Loucy (cell line): ENCODE data around the gene PARP12.

Experiments
- H2AFZ ChIP-seq: fragments of 200-600 bp; sonication (generic); 2 replicates; pipeline ENCODE4 v1.6.0; 2016; ENCODE audit warnings: antibody characterized with exemption, mild to moderate bottlenecking, low read length, moderate library complexity
- H3F3A ChIP-seq: fragments of 200-600 bp; 2 replicates; pipeline ENCODE4 v1.6.0; 2016; ENCODE audit warnings: antibody characterized with exemption, low read depth, mild to moderate bottlenecking
- H3K27me3 ChIP-seq: fragments of 200-600 bp; sonication (generic); 2 replicates; pipeline ENCODE4 v1.6.1; 2014; ENCODE audit warnings: low read length, mild to moderate bottlenecking; ENCODE audit not compliant: insufficient read depth, poor library complexity, severe bottlenecking
- H3K36me3 ChIP-seq: fragments of 200-600 bp; sonication (generic); 2 replicates; pipeline ENCODE4 v1.6.1; 2016; ENCODE audit warnings: low read length; ENCODE audit not compliant: insufficient read depth
- H3K4me1 ChIP-seq: fragments of 200-600 bp; sonication (generic); 2 replicates; pipeline ENCODE4 v1.5.1; 2014; ENCODE audit warnings: low read length, mild to moderate bottlenecking; ENCODE audit not compliant: insufficient read depth, poor library complexity, severe bottlenecking
- H3K4me2 ChIP-seq: fragments of 200-600 bp; sonication (generic); 2 replicates; pipeline ENCODE4 v1.6.0; 2014; ENCODE audit warnings: antibody characterized with exemption, low read length, low read depth, mild to moderate bottlenecking; ENCODE audit not compliant: poor library complexity, severe bottlenecking
- H3K4me3 ChIP-seq: fragments of 200-600 bp; sonication (generic); 2 replicates; pipeline ENCODE4 v1.5.1; 2014; ENCODE audit warnings: low read length, mild to moderate bottlenecking, mixed read lengths; ENCODE audit not compliant: poor library complexity, severe bottlenecking
- H3K79me2 ChIP-seq: fragments of 200-600 bp; sonication (generic); 2 replicates; pipeline ENCODE4 v1.6.1; 2014; ENCODE audit warnings: low read length; ENCODE audit not compliant: insufficient read depth
- H3K9ac ChIP-seq: fragments of 200-600 bp; sonication (generic); 2 replicates; pipeline ENCODE4 v1.6.0; 2014; ENCODE audit warnings: mild to moderate bottlenecking, low read depth, low read length, moderate library complexity; ENCODE audit not compliant: poor library complexity, severe bottlenecking
- H3K9me2 ChIP-seq: fragments of 200-600 bp; sonication (generic); replicated peaks from 2 replicates; pipeline ENCODE4 v1.6.1; 2016; ENCODE audit warnings: low read depth, low read length, mixed read lengths
- H3K9me3 ChIP-seq: fragments of 200-600 bp; sonication (generic); 2 replicates; pipeline ENCODE4 v1.6.1; 2014; ENCODE audit warnings: mild to moderate bottlenecking, antibody characterized with exemption, low read length, low read depth; ENCODE audit not compliant: insufficient read depth
- H4K20me1 ChIP-seq: fragments of 200-600 bp; sonication (generic); 2 replicates; pipeline ENCODE4 v1.6.0; 2014; ENCODE audit warnings: antibody characterized with exemption, low read length, mild to moderate bottlenecking; ENCODE audit not compliant: insufficient read depth, poor library complexity, severe bottlenecking
- CTCF ChIP-seq: fragments of 200-600 bp; sonication (generic); conservative IDR thresholded peaks from 2 replicates; pipeline ENCODE4 v1.5.1; 2014; ENCODE audit warnings: mild to moderate bottlenecking, antibody characterized with exemption, low read length
- EZH2phosphoT487 ChIP-seq: fragments of 200-600 bp; IDR thresholded peaks from 2 replicates; pipeline ENCODE4 v1.6.1; 2018; ENCODE audit warnings: antibody characterized with exemption, mild to moderate bottlenecking, moderate library complexity, borderline replicate concordance

PARP12 gene

GRCh38 chr7:139981511-139981895 is 81.2 kb downstream of the PARP12 start:
- peaks cover 12% of the 10 kb centered on the region for H3K4me1 ChIP-seq
- no peaks in the 10 kb centered on the region for H3F3A ChIP-seq
- no peaks in the 10 kb centered on the region for H3K36me3 ChIP-seq
- no peak overlapping the region for H2AFZ ChIP-seq
- H3K4me2 ChIP-seq: no peak overlapping the region
- no peaks in the 10 kb centered on the region for H4K20me1 ChIP-seq
- H3K9me2 ChIP-seq: no peaks in the 10 kb centered on the region
- H3K9me3 ChIP-seq: no peaks in the 10 kb centered on the region
- H3K9ac ChIP-seq: no peak overlapping the region
- no peak overlapping the region for H3K4me3 ChIP-seq
- no peaks in the 10 kb centered on the region for H3K79me2 ChIP-seq
- no peak for TF ChIP-seq EZH2phosphoT487
- no peaks in the 10 kb centered on the region for H3K27me3 ChIP-seq

GRCh38 chr7:139976838-139977656 is 85.7 kb downstream of the PARP12 start:
- Histone ChIP-seq H3F3A (no peaks in the 10 kb centered on the region), H2AFZ (no peak overlapping the region), H3K9ac (no peak overlapping the region), H3K4me3 (no peak overlapping the region), H3K9me2 (no peaks in the 10 kb centered on the region), H3K4me1 (peaks cover 12% of the 10 kb centered on the region), H3K79me2 (no peaks in the 10 kb centered on the region), H3K9me3 (no peaks in the 10 kb centered on the region), H3K36me3 (no peaks in the 10 kb centered on the region), H3K27me3 (no peaks in the 10 kb centered on the region), H4K20me1 (no peaks in the 10 kb centered on the region), H3K4me2 (no peak overlapping the region)
- TF ChIP-seq EZH2phosphoT487: no peak
- no peak for TF ChIP-seq CTCF

GRCh38 chr7:139976055-139976837 is 86.5 kb downstream of the PARP12 start:
- no peak overlapping the region for H3K9ac ChIP-seq
- TF ChIP-seq CTCF: no peak
- TF ChIP-seq EZH2phosphoT487: no peak
- H3K9me3 ChIP-seq: no peaks in the 10 kb centered on the region
- H3K4me3 ChIP-seq: no peak overlapping the region
- peaks cover 12% of the 10 kb centered on the region for H3K4me1 ChIP-seq
- no peaks in the 10 kb centered on the region for H3F3A ChIP-seq
- H2AFZ ChIP-seq: no peak overlapping the region
- no peaks in the 10 kb centered on the region for H4K20me1 ChIP-seq
- no peaks in the 10 kb centered on the region for H3K9me2 ChIP-seq
- H3K79me2 ChIP-seq: no peaks in the 10 kb centered on the region
- no peaks in the 10 kb centered on the region for H3K36me3 ChIP-seq
- no peaks in the 10 kb centered on the region for H3K27me3 ChIP-seq
- H3K4me2 ChIP-seq: no peak overlapping the region
